ENCODE data around the gene TMEM167B.

Gene TMEM167B

DNA sequence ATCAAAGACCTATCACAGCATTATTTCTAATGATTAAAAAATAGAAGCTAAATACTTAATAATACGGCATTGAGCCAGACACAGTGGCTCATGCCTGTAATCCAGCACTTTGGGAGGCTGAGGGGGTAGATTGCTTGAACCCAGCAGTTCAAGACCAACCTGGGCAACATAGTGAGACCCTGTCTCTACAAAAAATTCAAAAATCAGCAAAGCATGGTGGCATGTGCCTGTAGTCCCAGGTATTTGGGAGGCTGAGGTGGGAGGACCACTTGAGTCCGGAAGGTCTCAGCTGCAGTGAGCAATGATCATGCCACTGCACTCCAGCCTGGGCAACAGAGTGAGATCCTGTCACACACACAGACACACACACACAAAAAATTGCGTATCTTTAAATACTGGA, 25.4 kb upstream of the TMEM167B start:
- H3K4me2 ChIP-seq (ENCODE audit: low read length): no peak overlapping the region
- TF ChIP-seq, protein P1, sequence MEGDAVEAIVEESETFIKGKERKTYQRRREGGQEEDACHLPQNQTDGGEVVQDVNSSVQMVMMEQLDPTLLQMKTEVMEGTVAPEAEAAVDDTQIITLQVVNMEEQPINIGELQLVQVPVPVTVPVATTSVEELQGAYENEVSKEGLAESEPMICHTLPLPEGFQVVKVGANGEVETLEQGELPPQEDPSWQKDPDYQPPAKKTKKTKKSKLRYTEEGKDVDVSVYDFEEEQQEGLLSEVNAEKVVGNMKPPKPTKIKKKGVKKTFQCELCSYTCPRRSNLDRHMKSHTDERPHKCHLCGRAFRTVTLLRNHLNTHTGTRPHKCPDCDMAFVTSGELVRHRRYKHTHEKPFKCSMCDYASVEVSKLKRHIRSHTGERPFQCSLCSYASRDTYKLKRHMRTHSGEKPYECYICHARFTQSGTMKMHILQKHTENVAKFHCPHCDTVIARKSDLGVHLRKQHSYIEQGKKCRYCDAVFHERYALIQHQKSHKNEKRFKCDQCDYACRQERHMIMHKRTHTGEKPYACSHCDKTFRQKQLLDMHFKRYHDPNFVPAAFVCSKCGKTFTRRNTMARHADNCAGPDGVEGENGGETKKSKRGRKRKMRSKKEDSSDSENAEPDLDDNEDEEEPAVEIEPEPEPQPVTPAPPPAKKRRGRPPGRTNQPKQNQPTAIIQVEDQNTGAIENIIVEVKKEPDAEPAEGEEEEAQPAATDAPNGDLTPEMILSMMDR (IDR thresholded peaks at IDR 0.05; ENCODE audit: low read depth, low read length, poor library complexity, severe bottlenecking): no peak
- TF ChIP-seq EZH2phosphoT487 (IDR thresholded peaks at IDR 0.05; ENCODE audit: borderline replicate concordance, low read length): no peak
- H3K36me3 ChIP-seq (ENCODE audit: control insufficient read depth, low read length): no peaks in the 10 kb centered on the region
- H4K20me1 ChIP-seq (ENCODE audit: control insufficient read depth, insufficient read depth, low read depth, low read length): no peaks in the 10 kb centered on the region
- no peaks in the 10 kb centered on the region for H3K27me3 ChIP-seq (ENCODE audit: control insufficient read depth, low read length)
- no peaks in the 10 kb centered on the region; the same call in 1 of the 2 replicates for H3F3A ChIP-seq (ENCODE audit: control insufficient read depth, insufficient read depth)
- no peaks in the 10 kb centered on the region for H3K9me3 ChIP-seq (ENCODE audit: control insufficient read depth, insufficient read depth, low read length)
- H3K9me2 ChIP-seq (replicated peaks; ENCODE audit: control insufficient read depth, low read length): no peaks in the 10 kb centered on the region
- H3K79me2 ChIP-seq (ENCODE audit: control insufficient read depth, low read length): no peaks in the 10 kb centered on the region
- no peak overlapping the region for H3K27ac ChIP-seq (ENCODE audit: low read depth, low read length)
- H3K4me3 ChIP-seq (ENCODE audit: low read length): no peak overlapping the region
- no peaks in the 10 kb centered on the region for H3K4me1 ChIP-seq (ENCODE audit: control insufficient read depth, low read length)

DNA sequence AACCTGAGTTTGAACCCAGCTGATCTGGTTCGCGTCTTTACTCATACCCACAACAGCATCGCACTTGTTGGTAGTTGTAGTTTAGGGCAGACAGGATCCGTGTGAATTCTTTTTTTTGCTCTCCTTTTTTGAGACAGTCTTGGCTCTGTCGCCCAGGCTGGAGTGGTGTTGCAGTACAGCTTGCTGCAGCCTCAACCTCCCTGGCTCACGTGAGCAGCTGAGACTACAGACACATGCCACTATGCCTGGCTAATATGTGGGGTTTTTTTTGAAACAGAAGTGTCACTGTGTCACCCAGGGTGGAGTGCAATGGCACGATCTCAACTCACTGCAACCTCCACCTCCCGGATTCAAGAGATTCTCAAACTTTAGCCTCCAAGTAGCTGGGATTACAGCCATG, 22.7 kb upstream of the TMEM167B start:
- no peaks in the 10 kb centered on the region for H4K20me1 ChIP-seq (ENCODE audit: control insufficient read depth, insufficient read depth, low read depth, low read length)
- H3K27me3 ChIP-seq (ENCODE audit: control insufficient read depth, low read length): no peaks in the 10 kb centered on the region
- H3K4me1 ChIP-seq (ENCODE audit: control insufficient read depth, low read length): no peaks in the 10 kb centered on the region
- H3K36me3 ChIP-seq (ENCODE audit: control insufficient read depth, low read length): no peaks in the 10 kb centered on the region
- TF ChIP-seq, protein P1 (IDR thresholded peaks at IDR 0.05; ENCODE audit: low read depth, low read length, poor library complexity, severe bottlenecking): no peak
- no peak for TF ChIP-seq EZH2phosphoT487 (IDR thresholded peaks at IDR 0.05; ENCODE audit: borderline replicate concordance, low read length)
- no peak overlapping the region for H3K27ac ChIP-seq (ENCODE audit: low read depth, low read length)
- no peaks in the 10 kb centered on the region for H3K9me2 ChIP-seq (replicated peaks; ENCODE audit: control insufficient read depth, low read length)
- no peaks in the 10 kb centered on the region for H3K9me3 ChIP-seq (ENCODE audit: control insufficient read depth, insufficient read depth, low read length)
- H3K4me3 ChIP-seq (ENCODE audit: low read length): no peak overlapping the region
- H3F3A ChIP-seq (ENCODE audit: control insufficient read depth, insufficient read depth): no peaks in the 10 kb centered on the region
- no peaks in the 10 kb centered on the region for H3K79me2 ChIP-seq (ENCODE audit: control insufficient read depth, low read length)
- no peak overlapping the region for H3K4me2 ChIP-seq (ENCODE audit: low read length)

DNA sequence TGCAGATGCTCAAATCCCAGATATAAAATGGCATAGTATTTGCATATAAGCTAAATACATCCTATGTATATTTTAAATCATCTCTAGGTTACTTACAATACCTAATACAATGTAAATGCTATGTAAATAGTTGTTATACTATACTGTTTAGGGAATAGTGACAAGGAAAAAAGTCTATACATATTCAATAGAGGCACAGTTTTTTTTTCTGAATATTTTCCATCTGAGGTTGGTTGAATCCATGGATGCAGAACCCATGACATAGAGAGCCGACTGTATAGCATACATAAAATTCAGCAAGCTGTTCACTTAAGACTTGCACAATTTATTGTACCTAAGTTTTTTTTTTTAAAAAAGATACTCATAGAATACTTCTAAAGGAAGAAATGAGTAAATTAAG, 21.3 kb upstream of the TMEM167B start:
- H3K36me3 ChIP-seq (ENCODE audit: control insufficient read depth, low read length): no peaks in the 10 kb centered on the region
- H3K27me3 ChIP-seq (ENCODE audit: control insufficient read depth, low read length): no peaks in the 10 kb centered on the region
- H3K79me2 ChIP-seq (ENCODE audit: control insufficient read depth, low read length): no peaks in the 10 kb centered on the region

More for the DNA sequence above, 21.3 kb upstream of the TMEM167B start:
- Histone ChIP-seq H3K27ac (ENCODE audit: low read depth, low read length) (no peak overlapping the region), H3K4me3 (ENCODE audit: low read length) (no peak overlapping the region), H4K20me1 (ENCODE audit: control insufficient read depth, insufficient read depth, low read depth, low read length) (no peaks in the 10 kb centered on the region), H3K9me3 (ENCODE audit: control insufficient read depth, insufficient read depth, low read length) (no peaks in the 10 kb centered on the region), H3K4me1 (ENCODE audit: control insufficient read depth, low read length) (no peaks in the 10 kb centered on the region), H3K4me2 (ENCODE audit: low read length) (no peak overlapping the region), H3K9me2 (replicated peaks; ENCODE audit: control insufficient read depth, low read length) (no peaks in the 10 kb centered on the region), H3F3A (ENCODE audit: control insufficient read depth, insufficient read depth) (no peaks in the 10 kb centered on the region)
- TF ChIP-seq, protein P1 (IDR thresholded peaks at IDR 0.05; ENCODE audit: low read depth, low read length, poor library complexity, severe bottlenecking): no peak

All from DOHH2 (cell line).